ENCODE results near the gene SYNDIG1.

Gene SYNDIG1

GRCh38 chr20:24565835-24566351 is 96.5 kb downstream of the SYNDIG1 start:
- Histone ChIP-seq H2BK15ac (ENCODE audit: low read depth, poor library complexity, severe bottlenecking) (no peak overlapping the region), H2BK120ac (ENCODE audit: low read depth, low read length) (no peak overlapping the region), H3K4me2 (ENCODE audit: low read length, poor library complexity, severe bottlenecking) (no peak overlapping the region), H3K9me3 (ENCODE audit: control insufficient read depth, low read length) (peaks cover 5% of the 10 kb centered on the region), H2AFZ (ENCODE audit: low read depth, low read length) (no peak overlapping the region), H3K27me3 (ENCODE audit: control insufficient read depth in 1 of 2, insufficient read depth in 1 of 2, low read length in 2 of 2) (peaks cover 11 to 18% of the 10 kb centered on the region in 2 experiments), H3K23ac (ENCODE audit: low read length in 2 of 2) (no peak overlapping the region), H2AK5ac (ENCODE audit: low read length, severe bottlenecking) (no peak overlapping the region), H3K4me3 (ENCODE audit: insufficient read depth in 1 of 2, low read depth in 1 of 2, low read length in 2 of 2) (no peak overlapping the region), H3K36me3 (ENCODE audit: control insufficient read depth in 1 of 2, insufficient read depth in 2 of 2, low read depth in 1 of 2, low read length in 2 of 2) (no peaks in the 10 kb centered on the region), H3K27ac (ENCODE audit: low read length, poor library complexity, severe bottlenecking) (no peak overlapping the region), H3K18ac (ENCODE audit: low read depth in 1 of 2, low read length in 2 of 2) (no peak overlapping the region), H2BK12ac (ENCODE audit: low read length in 2 of 2) (no peak overlapping the region), H2BK5ac (ENCODE audit: low read depth, low read length, poor library complexity, severe bottlenecking) (no peak overlapping the region), H3K9ac (ENCODE audit: low read length) (no peak overlapping the region), H3K14ac (ENCODE audit: low read length in 2 of 2) (no peak overlapping the region), H3K4me1 (ENCODE audit: control insufficient read depth, insufficient read depth, low read depth, low read length) (no peaks in the 10 kb centered on the region), H3K4ac (ENCODE audit: low read depth in 1 of 2, low read length in 2 of 2) (no peak overlapping the region), H3K79me1 (replicated peaks; ENCODE audit: low read length, poor library complexity, severe bottlenecking) (no peaks in the 10 kb centered on the region), H4K8ac (ENCODE audit: low read length) (no peak overlapping the region), H4K91ac (ENCODE audit: low read length) (no peak overlapping the region)
- no peak for DNase-seq
- 48% methylated on average over 1 of the region's 2 CpGs for WGBS

GRCh38 chr20:24566656-24567055 is 97.2 kb downstream of the SYNDIG1 start:
- Histone ChIP-seq H3K9me3 (ENCODE audit: control insufficient read depth, low read length) (peaks cover 5% of the 10 kb centered on the region), H3K27me3 (ENCODE audit: control insufficient read depth in 1 of 2, insufficient read depth in 1 of 2, low read length in 2 of 2) (peaks cover 11 to 18% of the 10 kb centered on the region in 2 experiments), H2BK120ac (ENCODE audit: low read depth, low read length) (no peak overlapping the region), H3K27ac (ENCODE audit: low read length, poor library complexity, severe bottlenecking) (no peak overlapping the region), H3K14ac (ENCODE audit: low read length in 2 of 2) (no peak overlapping the region), H3K79me1 (replicated peaks; ENCODE audit: low read length, poor library complexity, severe bottlenecking) (no peaks in the 10 kb centered on the region), H2BK15ac (ENCODE audit: low read depth, poor library complexity, severe bottlenecking) (no peak overlapping the region), H2AFZ (ENCODE audit: low read depth, low read length) (no peak overlapping the region), H2AK5ac (ENCODE audit: low read length, severe bottlenecking) (no peak overlapping the region), H4K91ac (ENCODE audit: low read length) (no peak overlapping the region), H4K8ac (ENCODE audit: low read length) (no peak overlapping the region), H3K4ac (ENCODE audit: low read depth in 1 of 2, low read length in 2 of 2) (no peak overlapping the region), H2BK12ac (ENCODE audit: low read length in 2 of 2) (no peak overlapping the region), H3K4me3 (ENCODE audit: insufficient read depth in 1 of 2, low read depth in 1 of 2, low read length in 2 of 2) (no peak overlapping the region), H3K23ac (ENCODE audit: low read length in 2 of 2) (no peak overlapping the region), H3K18ac (ENCODE audit: low read depth in 1 of 2, low read length in 2 of 2) (no peak overlapping the region), H3K4me2 (ENCODE audit: low read length, poor library complexity, severe bottlenecking) (no peak overlapping the region), H3K9ac (ENCODE audit: low read length) (no peak overlapping the region), H3K36me3 (ENCODE audit: control insufficient read depth in 1 of 2, insufficient read depth in 2 of 2, low read depth in 1 of 2, low read length in 2 of 2) (no peaks in the 10 kb centered on the region), H2BK5ac (ENCODE audit: low read depth, low read length, poor library complexity, severe bottlenecking) (no peak overlapping the region), H3K4me1 (ENCODE audit: control insufficient read depth, insufficient read depth, low read depth, low read length) (no peaks in the 10 kb centered on the region)
- 54% methylated on average over 7 of the region's 7 CpGs for WGBS
- DNase-seq: no peak

DNA sequence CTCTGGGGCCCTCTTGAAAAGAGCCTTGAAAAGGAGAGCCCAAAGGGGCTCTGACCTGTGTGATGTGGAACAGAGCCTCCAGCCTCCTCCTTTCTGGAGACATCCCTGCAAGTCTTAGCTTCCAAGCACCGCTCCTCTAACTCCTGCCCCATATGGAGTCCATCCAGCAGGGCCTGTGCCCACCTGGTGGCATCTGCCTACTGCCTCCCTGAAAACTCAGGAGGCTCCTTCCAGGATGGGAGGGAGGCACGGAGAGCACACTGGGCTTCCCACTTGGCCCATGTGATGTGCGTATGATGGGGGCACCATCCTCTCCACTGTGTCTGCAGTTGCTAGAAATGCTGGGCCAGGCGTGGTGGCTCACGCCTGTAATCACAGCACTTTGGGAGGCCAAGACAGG is 98.1 kb downstream of the SYNDIG1 start:
- no peak overlapping the region for H3K9ac ChIP-seq (ENCODE audit: low read length)
- no peak overlapping the region for H3K4ac ChIP-seq (ENCODE audit: low read depth in 1 of 2, low read length in 2 of 2)
- no peaks in the 10 kb centered on the region for H3K4me1 ChIP-seq (ENCODE audit: control insufficient read depth, insufficient read depth, low read depth, low read length)
- H3K36me3 ChIP-seq (ENCODE audit: control insufficient read depth in 1 of 2, insufficient read depth in 2 of 2, low read depth in 1 of 2, low read length in 2 of 2): no peaks in the 10 kb centered on the region
- no peak overlapping the region for H2AK5ac ChIP-seq (ENCODE audit: low read length, severe bottlenecking)
- 93% methylated on average over 5 of the region's 5 CpGs for WGBS
- H2BK120ac ChIP-seq (ENCODE audit: low read depth, low read length): no peak overlapping the region
- H3K18ac ChIP-seq (ENCODE audit: low read depth in 1 of 2, low read length in 2 of 2): no peak overlapping the region
- H3K27me3 ChIP-seq (ENCODE audit: control insufficient read depth in 1 of 2, insufficient read depth in 1 of 2, low read length in 2 of 2): peaks cover 11 to 18% of the 10 kb centered on the region in 2 experiments
- H3K9me3 ChIP-seq (ENCODE audit: control insufficient read depth, low read length): peaks cover 5% of the 10 kb centered on the region
- no peak overlapping the region for H4K91ac ChIP-seq (ENCODE audit: low read length)
- no peak overlapping the region for H2BK12ac ChIP-seq (ENCODE audit: low read length in 2 of 2)
- H3K79me1 ChIP-seq (replicated peaks; ENCODE audit: low read length, poor library complexity, severe bottlenecking): no peaks in the 10 kb centered on the region
- no peak overlapping the region for H2BK5ac ChIP-seq (ENCODE audit: low read depth, low read length, poor library complexity, severe bottlenecking)
- H4K8ac ChIP-seq (ENCODE audit: low read length): no peak overlapping the region
- no peak overlapping the region for H3K23ac ChIP-seq (ENCODE audit: low read length in 2 of 2)
- H3K4me2 ChIP-seq (ENCODE audit: low read length, poor library complexity, severe bottlenecking): no peak overlapping the region
- H3K27ac ChIP-seq (ENCODE audit: low read length, poor library complexity, severe bottlenecking): no peak overlapping the region
- H2AFZ ChIP-seq (ENCODE audit: low read depth, low read length): no peak overlapping the region
- H3K14ac ChIP-seq (ENCODE audit: low read length in 2 of 2): no peak overlapping the region
- H3K4me3 ChIP-seq (ENCODE audit: insufficient read depth in 1 of 2, low read depth in 1 of 2, low read length in 2 of 2): no peak overlapping the region
- no peak for DNase-seq
- H2BK15ac ChIP-seq (ENCODE audit: low read depth, poor library complexity, severe bottlenecking): no peak overlapping the region

DNA sequence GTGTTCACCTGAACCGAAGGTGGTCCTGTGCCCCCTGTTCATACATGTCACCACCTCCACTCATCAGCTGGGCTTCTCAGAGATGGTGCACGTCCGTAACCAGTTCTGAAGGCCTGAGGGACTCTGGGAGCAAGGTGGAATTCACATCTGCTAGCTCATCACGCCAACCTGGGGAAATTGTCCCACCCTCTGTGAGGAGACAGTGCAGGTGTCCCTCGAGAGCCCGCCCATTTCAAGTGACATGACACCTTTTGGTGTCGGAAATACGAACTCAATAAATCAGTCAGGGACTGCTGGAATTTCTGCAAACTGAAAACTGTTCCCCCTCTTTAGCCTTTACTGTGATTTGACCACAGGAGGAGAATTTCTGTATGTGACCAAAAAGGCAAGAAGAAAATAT is 99.4 kb downstream of the SYNDIG1 start:
- Histone ChIP-seq H4K91ac (ENCODE audit: low read length) (no peak overlapping the region), H3K4me2 (ENCODE audit: low read length, poor library complexity, severe bottlenecking) (no peak overlapping the region), H3K9ac (ENCODE audit: low read length) (no peak overlapping the region), H3K27me3 (ENCODE audit: control insufficient read depth in 1 of 2, insufficient read depth in 1 of 2, low read length in 2 of 2) (peaks cover 11 to 18% of the 10 kb centered on the region in 2 experiments), H3K14ac (ENCODE audit: low read length in 2 of 2) (no peak overlapping the region), H3K4ac (ENCODE audit: low read depth in 1 of 2, low read length in 2 of 2) (no peak overlapping the region), H3K4me3 (ENCODE audit: insufficient read depth in 1 of 2, low read depth in 1 of 2, low read length in 2 of 2) (no peak overlapping the region), H2AFZ (ENCODE audit: low read depth, low read length) (no peak overlapping the region), H2BK15ac (ENCODE audit: low read depth, poor library complexity, severe bottlenecking) (no peak overlapping the region), H2AK5ac (ENCODE audit: low read length, severe bottlenecking) (no peak overlapping the region), H3K27ac (ENCODE audit: low read length, poor library complexity, severe bottlenecking) (no peak overlapping the region), H3K36me3 (ENCODE audit: control insufficient read depth in 1 of 2, insufficient read depth in 2 of 2, low read depth in 1 of 2, low read length in 2 of 2) (no peaks in the 10 kb centered on the region), H3K18ac (ENCODE audit: low read depth in 1 of 2, low read length in 2 of 2) (no peak overlapping the region), H3K9me3 (ENCODE audit: control insufficient read depth, low read length) (no peaks in the 10 kb centered on the region), H4K8ac (ENCODE audit: low read length) (no peak overlapping the region), H2BK5ac (ENCODE audit: low read depth, low read length, poor library complexity, severe bottlenecking) (no peak overlapping the region), H2BK120ac (ENCODE audit: low read depth, low read length) (no peak overlapping the region), H3K79me1 (replicated peaks; ENCODE audit: low read length, poor library complexity, severe bottlenecking) (no peaks in the 10 kb centered on the region), H3K4me1 (ENCODE audit: control insufficient read depth, insufficient read depth, low read depth, low read length) (no peaks in the 10 kb centered on the region), H3K23ac (ENCODE audit: low read length in 2 of 2) (no peak overlapping the region), H2BK12ac (ENCODE audit: low read length in 2 of 2) (no peak overlapping the region)
- no peak for DNase-seq
- 64% methylated on average over 6 of the region's 8 CpGs for WGBS
